Superior temporal gyrus (tissue), 1 donor: ENCODE results near the gene FAM219A.
"Not testable (repeated sequence)": the region's sequence is repeated elsewhere in the genome, so short reads cannot be mapped to it uniquely, and the experiment has no call there.

Experiments
- DNase-seq: peaks from one replicate; pipeline ENCODE4 v3.0.0-alpha.2; 2016; ENCODE audit errors: extremely low spot score

FAM219A gene

GRCh38 chr9:34484678-34485077, 26.3 kb upstream of the FAM219A start:
- no peak for DNase-seq

DNA sequence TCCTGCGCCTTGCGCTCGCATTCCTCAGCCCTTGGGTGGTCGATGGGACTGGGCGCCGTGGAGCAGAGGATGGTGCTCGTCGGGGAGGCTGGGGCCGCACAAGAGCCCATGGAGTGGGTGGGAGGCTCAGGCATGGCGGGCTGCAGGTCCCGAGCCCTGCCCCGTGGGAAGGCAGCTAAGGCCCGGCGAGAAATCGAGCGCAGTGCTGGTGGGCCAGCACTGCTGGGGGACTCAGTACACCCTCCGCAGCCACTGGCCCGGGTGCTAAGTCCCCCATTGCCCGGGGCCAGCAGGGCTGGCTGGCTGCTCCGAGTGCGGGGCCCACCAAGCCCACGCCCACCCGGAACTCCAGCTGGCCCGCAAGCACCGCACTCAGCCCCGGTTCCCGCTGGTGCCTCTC, 24.4 kb upstream of the FAM219A start:
- DNase-seq, result not testable (repeated sequence)

- DNase-seq, result not testable (repeated sequence)
Observed at GRCh38 chr9:34481620-34482019, 23.2 kb upstream of the FAM219A start.

DNA sequence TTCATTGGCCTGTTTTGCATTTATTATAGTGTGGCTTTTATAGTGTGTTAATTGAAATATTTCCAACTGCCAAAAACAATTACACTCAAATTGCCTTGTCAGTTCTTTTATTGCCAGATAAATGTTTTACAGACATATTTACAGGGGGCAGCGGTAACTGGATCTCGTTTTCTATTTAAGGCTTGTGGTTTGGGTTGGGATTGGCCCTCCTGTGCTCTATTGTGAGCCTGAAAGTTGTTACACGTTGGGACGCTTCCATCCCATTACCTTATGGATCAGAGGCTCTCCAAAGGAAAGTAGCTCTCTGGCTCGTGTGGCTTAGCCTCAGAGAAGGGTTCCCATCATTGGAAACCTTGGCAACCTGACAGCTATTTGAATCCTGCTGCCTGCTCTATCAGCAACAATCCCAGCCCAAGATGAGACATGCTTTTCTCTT, 21.1 kb upstream of the FAM219A start:
- no peak for DNase-seq

DNA sequence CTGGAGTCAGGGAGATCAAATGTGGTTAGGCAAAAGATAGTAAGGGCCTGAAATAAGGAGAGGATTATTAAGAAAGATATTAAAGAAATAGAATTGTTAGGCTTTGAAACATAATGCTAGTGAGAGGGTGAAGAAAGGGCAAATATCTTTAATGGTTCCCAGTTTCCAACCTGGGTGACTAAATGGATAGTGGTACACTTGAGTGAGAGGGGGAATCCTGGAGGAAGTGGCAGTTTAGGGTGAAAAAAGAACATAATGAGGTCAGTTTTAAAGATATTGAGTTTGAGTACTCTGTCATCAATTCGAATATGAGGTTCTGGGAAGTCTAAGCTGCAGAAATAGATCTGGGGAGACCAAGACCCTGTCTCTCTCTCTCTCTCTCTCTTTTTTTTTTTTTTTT, 19.2 kb upstream of the FAM219A start:
- DNase-seq, result no peak

GRCh38 chr9:34475097-34475496, 16.7 kb upstream of the FAM219A start:
- no peak for DNase-seq

- DNase-seq, result no peak
Observed at GRCh38 chr9:34465468-34465867, 7.1 kb upstream of the FAM219A start.

DNA sequence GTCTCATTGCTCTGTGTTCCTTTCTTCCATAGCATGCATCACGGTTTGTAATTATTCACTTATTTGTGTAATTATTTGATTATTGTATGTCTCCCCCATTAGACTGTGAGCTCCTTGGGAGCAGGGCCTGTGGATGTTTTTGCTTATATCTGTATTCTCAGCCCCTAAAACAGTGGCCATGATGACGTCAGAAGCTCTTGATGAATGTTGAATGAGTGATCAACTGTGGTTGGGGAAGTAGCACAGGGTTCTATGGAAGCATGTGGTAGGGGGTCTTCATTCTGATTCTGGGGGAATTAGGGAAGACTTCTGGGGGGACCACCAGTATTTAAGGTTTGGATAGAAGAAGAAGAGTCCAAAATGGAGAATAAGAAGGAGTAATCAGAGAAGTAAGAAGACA, 6.2 kb upstream of the FAM219A start:
- DNase-seq, result no peak

DNA sequence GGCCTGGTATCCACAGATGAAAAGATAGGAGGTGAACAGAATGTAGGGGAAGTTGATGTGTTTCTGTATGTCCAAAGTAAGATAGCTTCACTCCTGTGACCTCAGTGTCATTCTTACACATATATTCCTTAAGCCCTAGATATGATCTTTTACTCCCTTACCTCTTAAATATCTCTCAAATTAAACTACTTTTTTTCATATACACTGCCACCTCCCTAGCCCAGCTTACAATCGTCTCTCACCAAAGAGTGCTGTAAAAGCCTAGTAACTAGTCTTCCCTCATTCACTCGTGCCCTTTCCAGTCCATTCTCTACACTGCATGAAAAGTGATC, 5.5 kb upstream of the FAM219A start:
- DNase-seq, result no peak

- DNase-seq, result peak; percentile 74
Observed at GRCh38 chr9:34463098-34463900, 4.9 kb upstream of the FAM219A start.

- DNase-seq, result no peak
Observed at GRCh38 chr9:34459941-34460340, 1.6 kb upstream of the FAM219A start.

DNA sequence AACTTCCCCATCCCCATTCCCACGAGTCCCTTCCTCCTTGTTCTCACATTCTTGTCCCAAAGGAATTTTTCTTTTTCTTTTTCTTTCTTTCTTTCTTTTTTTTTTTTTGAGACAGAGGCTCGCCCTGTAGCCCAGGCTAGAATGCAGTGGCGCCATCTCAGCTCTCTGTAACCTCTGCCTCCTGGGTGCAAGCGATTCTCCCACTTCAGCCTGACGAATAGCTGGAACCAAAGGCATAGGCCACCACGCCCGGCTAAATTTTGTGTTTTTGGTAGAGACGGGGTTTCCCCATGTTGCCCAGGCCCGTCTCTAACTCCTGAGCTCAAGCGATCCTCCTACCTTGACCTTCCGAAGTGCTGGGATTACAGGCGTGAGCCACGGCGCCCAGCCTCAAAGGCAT, 986 bp upstream of the FAM219A start:
- DNase-seq, result no peak

- DNase-seq, result no peak
Observed at GRCh38 chr9:34458959-34459340, 580 bp upstream of the FAM219A start.

DNA sequence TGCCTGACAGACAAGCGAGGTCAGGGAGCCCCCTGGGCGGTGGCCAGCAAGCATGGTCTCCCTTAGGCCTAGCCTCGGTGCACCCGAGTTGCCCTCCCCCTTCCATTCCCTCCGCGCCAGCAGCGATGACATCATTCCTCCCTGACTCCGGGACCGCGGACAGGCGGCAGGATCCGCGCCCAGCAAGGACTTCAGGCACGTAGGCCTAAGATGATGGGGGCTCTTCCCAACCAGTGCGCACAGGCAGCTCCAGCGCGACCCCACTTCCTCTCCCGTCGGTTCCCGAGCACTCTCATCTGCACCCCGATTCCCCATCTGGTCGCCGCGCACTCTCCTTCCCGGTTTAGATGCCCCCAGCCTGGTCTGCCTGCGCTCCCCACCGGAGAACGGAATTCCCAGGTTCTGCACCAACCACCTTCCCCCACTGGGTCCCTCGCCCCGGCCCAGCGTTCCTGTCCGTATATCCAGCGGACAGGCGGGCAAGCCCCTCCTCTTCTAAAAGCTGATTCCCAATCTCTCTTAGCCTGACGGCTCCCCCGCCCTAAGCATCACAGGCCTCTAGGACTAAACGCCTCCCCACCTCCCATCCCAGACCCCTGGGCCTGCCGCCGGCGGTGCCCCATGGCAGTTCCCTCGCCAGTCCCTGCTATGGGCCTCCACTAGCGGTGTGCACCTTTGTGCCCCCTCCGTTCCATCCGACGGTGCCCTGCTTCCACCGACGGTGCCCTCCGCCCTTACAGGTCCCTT, 931 bp downstream of the FAM219A start:
- DNase-seq, result peak; percentile 74

DNA sequence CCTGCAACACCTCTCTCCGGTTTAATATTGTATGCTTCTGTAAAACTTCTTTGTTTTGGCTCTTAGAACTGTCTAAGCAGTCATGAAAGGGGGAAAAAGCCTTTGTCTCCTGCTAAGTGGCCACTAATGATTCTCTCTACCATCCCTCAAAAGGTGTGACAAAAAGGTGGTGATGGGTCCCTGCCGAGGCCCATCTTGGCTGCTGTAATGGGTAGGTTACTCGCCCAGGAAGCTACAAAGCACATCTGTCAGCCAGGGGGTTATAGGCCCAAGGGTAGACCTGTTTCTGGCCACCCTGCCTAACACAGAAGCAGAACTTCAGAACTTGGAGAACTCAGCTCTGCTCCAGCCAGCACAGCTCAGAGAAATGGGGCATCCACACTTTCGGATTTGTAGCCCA, 1.6 kb downstream of the FAM219A start:
- no peak for DNase-seq

DNA sequence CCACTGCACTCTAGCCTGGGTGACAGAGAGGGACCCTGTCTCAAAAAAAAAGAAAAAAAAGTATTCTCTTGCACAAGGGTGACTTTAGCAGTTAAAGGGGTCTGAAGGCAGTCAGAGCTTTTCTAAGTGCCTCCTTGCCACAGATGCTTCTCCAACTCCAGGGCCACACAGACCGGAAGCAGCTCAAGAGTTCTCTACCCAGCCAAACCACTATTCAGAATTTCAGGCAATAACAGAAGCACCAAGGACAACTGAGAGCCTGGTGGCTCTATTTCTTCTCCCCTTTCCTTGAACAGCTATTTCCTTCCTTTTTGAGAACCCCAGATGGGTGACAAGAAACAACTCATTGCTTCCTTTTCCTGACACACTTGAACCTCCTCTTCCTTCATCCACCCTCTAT, 2.2 kb downstream of the FAM219A start:
- no peak for DNase-seq

- no peak for DNase-seq
Observed at GRCh38 chr9:34454571-34455065, 3.8 kb downstream of the FAM219A start.

DNA sequence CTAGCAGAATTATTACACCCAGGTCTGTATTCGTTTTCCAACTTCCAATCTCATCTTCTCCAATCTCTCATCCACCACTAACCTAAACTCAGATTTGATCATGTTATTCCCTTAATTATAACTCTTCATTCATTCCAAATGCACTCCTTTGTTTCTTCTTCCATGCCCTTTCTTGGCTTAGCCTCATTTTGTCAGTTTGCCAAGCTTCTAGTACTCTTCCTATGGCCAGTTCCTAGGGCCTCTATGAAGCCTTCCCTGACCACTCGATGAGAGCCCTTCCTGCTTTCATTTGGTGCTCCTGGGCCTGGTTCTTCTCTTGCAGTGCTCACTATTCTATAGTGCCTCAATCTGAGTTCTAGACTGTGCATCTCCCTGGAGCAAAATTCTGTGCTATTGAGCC, 5.8 kb downstream of the FAM219A start:
- no peak for DNase-seq

GRCh38 chr9:34451545-34451944, 6.8 kb downstream of the FAM219A start:
- no peak for DNase-seq

GRCh38 chr9:34451135-34451534, 7.2 kb downstream of the FAM219A start:
- no peak for DNase-seq

DNA sequence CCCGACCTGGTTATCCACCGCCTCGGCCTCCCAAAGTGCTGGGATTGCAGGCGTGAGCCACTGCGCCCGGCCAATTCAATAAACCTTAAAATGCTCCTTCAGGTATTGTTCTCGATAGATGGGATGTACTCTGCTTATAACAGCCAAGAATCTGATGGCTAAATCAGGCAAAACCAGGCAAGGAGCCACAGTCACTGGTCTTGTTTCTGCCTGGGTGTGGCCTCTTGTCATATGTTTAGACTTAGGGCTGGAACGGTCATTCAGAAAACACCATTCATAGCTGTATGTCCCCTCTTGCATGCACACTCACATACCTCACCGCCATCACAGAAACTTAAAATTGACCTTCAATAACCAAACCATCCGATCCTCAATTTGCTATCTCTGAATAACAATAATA, 7.7 kb downstream of the FAM219A start:
- DNase-seq, result no peak

- no peak for DNase-seq
Observed at GRCh38 chr9:34446951-34447350, 11.4 kb downstream of the FAM219A start.

- DNase-seq, result no peak
Observed at GRCh38 chr9:34446468-34446891, 11.9 kb downstream of the FAM219A start.
